Motor neuron (in vitro differentiated cells): ENCODE measurements around the gene SEC23IP. TPM values are rescaled to one million over a fixed set of nuclear protein-coding genes. Genes with fewer than 3 reads are reported as not detected.

Source experiments
- ATAC-seq, 8 experiments: fragments of 200-7000 bp; cut with Tn5 transposase; replicated peaks in 6 of 8; 2 replicates each; pipeline ENCODE4 v1.8.0; 2021; ENCODE audit warnings: mild to moderate bottlenecking in 8 of 8, moderate library complexity in 8 of 8
- H3K27ac ChIP-seq, 2 donors: fragments of 250-450 bp; sonication (Bioruptor Pico); 2 replicates each; pipeline ENCODE4 v1.9.0; 2021; ENCODE audit warnings: antibody characterized with exemption in 2 of 2, mild to moderate bottlenecking in 2 of 2, moderate library complexity in 1 of 2
- H3K4me1 ChIP-seq, 2 donors: fragments of 250-450 bp; sonication (Bioruptor Pico); replicated peaks in 1 of 2; 2 replicates each; pipeline ENCODE4 v1.6.1; 2021; ENCODE audit warnings: antibody characterized with exemption in 2 of 2, mild to moderate bottlenecking in 2 of 2, moderate library complexity in 1 of 2
- H3K4me3 ChIP-seq, 5 donors: fragments of 250-450 bp; sonication (Bioruptor Pico); 2 replicates each; pipeline ENCODE4 v1.9.0; 2021; ENCODE audit warnings: antibody characterized with exemption in 5 of 5, mild to moderate bottlenecking in 5 of 5, moderate library complexity in 4 of 5
- WGBS, 10 experiments: fragments of 450-650 bp; shearing (Covaris generic); methylation state at CpG; one replicate each; pipeline ENCODE4 v1.0.0; 2022; 5-methylcytosine and 5-hydroxymethylcytosine counted together
- in situ Hi-C, 9 experiments: fragments of 400-800 bp; cut with MboI; loops; one replicate each; pipeline ENCODE4 v1.15.0; 2021; ENCODE audit warnings: low sequenced_read_pairs in 9 of 9, low pct_unique_long_range_greater_than_20kb in 2 of 9; ENCODE audit not compliant: unreplicated experiment in 9 of 9
- total RNA-seq, 8 experiments: library from RNA; unstranded; fragments of 300-600 nt; gene quantifications; 2 replicates each; pipeline versions ENCODE4 v1.2.3 to v1.2.4, GENCODE V29; 2022

Gene SEC23IP
- total RNA-seq, 8 experiments from 2014 or later = 24.2 to 53.5 (median 39.5) TPM

GRCh38 chr10:119917777-119918176 is 25.2 kb downstream of the SEC23IP start:
- WGBS, 10 experiments = 66 to 100% (median 96%) methylated on average over 1 to 3 of the region's 3 CpGs; no CpG with 5 or more reads in 1 of the 10 experiments
- in situ Hi-C loops = no loop called here
- Histone ChIP-seq H3K4me1 (no peaks in the 10 kb centered on the region), H3K4me3 (no peak overlapping the region), H3K27ac (no peak overlapping the region)
- ATAC-seq = no peak

- Histone ChIP-seq H3K4me1 (no peaks in the 10 kb centered on the region), H3K4me3 (no peak overlapping the region), H3K27ac (no peak overlapping the region)
- WGBS, 10 experiments = 83 to 100% (median 98%) methylated on average over 1 to 3 of the region's 3 CpGs
- in situ Hi-C loops = no loop called here
- ATAC-seq = no peak
Measured at GRCh38 chr10:119919271-119919670, 26.7 kb downstream of the SEC23IP start.

GRCh38 chr10:119919826-119920225 is 27.3 kb downstream of the SEC23IP start:
- in situ Hi-C loops = no loop called here
- Histone ChIP-seq H3K27ac (no peak overlapping the region), H3K4me3 (no peak overlapping the region), H3K4me1 (no peaks in the 10 kb centered on the region)
- ATAC-seq = no peak
- WGBS, 10 experiments = 77 to 100% (median 100%) methylated on average over 1 of the region's 1 CpG; no CpG with 5 or more reads in 2 of the 10 experiments

- in situ Hi-C loops = loop anchor here in 3 of 9 experiments (25.0 kb wide), 3 partner anchors 184 to 934 kb away; partner anchors contain the start of gene WDR11 (in 1 of the 3)
Measured at GRCh38 chr10:119928411-119928810, 35.9 kb downstream of the SEC23IP start.

GRCh38 chr10:119931871-119932270 is 39.3 kb downstream of the SEC23IP start:
- WGBS, 10 experiments = 45 to 100% (median 83%) methylated on average over 2 to 4 of the region's 4 CpGs; no CpG with 5 or more reads in 2 of the 10 experiments
- Histone ChIP-seq H3K27ac (no peak overlapping the region), H3K4me3 (no peak overlapping the region), H3K4me1 (peaks cover 0 to 2% of the 10 kb centered on the region in 2 donors)
- in situ Hi-C loops = loop anchor here in 3 of 9 experiments (25.0 kb wide), 3 partner anchors 180 to 930 kb away; partner anchors contain the start of gene WDR11 (in 1 of the 3)
- no peak for ATAC-seq

More at GRCh38 chr10:119928411-119928810, 35.9 kb downstream of the SEC23IP start:
- H3K4me1 ChIP-seq = peaks cover 0 to 2% of the 10 kb centered on the region in 2 donors
- H3K4me3 ChIP-seq = no peak overlapping the region
- H3K27ac ChIP-seq = no peak overlapping the region
- ATAC-seq = no peak

- Histone ChIP-seq H3K27ac (no peak overlapping the region), H3K4me3 (no peak overlapping the region), H3K4me1 (peaks cover 0 to 2% of the 10 kb centered on the region in 2 donors)
- WGBS, 10 experiments = 76 to 100% (median 86%) methylated on average over 3 to 4 of the region's 4 CpGs; no CpG with 5 or more reads in 1 of the 10 experiments
- in situ Hi-C loops = loop anchor here in 3 of 9 experiments (25.0 kb wide), 3 partner anchors 180 to 930 kb away; partner anchors contain the start of gene WDR11 (in 1 of the 3)
- ATAC-seq = no peak
Measured at GRCh38 chr10:119932631-119933030, 40.1 kb downstream of the SEC23IP start.

GRCh38 chr10:119933179-119933578 is 40.6 kb downstream of the SEC23IP start:
- Histone ChIP-seq H3K27ac (no peak overlapping the region), H3K4me1 (peaks cover 0 to 2% of the 10 kb centered on the region in 2 donors), H3K4me3 (no peak overlapping the region)
- 0 to 100% (median 44%) methylated on average over 1 to 3 of the region's 3 CpGs; no CpG with 5 or more reads in 1 of the 10 experiments for WGBS, 10 experiments
- peak; percentile 51 to 91 (median 65) for ATAC-seq
- in situ Hi-C loops = loop anchor here in 3 of 9 experiments (25.0 kb wide), 3 partner anchors 179 to 929 kb away; partner anchors contain the start of gene WDR11 (in 1 of the 3)

- 69 to 95% (median 88%) methylated on average over 2 to 3 of the region's 3 CpGs; no CpG with 5 or more reads in 2 of the 10 experiments for WGBS, 10 experiments
- no peak for ATAC-seq
- H3K4me3 ChIP-seq = no peak overlapping the region
- in situ Hi-C loops = loop anchor here in 3 of 9 experiments (25.0 kb wide), 3 partner anchors 172 to 922 kb away; partner anchors contain the start of gene WDR11 (in 1 of the 3)
- H3K27ac ChIP-seq = no peak overlapping the region
- H3K4me1 ChIP-seq = no peaks in the 10 kb centered on the region
Measured at GRCh38 chr10:119940487-119940886, 48.0 kb downstream of the SEC23IP start.

GRCh38 chr10:119942973-119943372 is 50.4 kb downstream of the SEC23IP start:
- Histone ChIP-seq H3K4me1 (no peaks in the 10 kb centered on the region), H3K27ac (no peak overlapping the region), H3K4me3 (no peak overlapping the region)
- 79 to 100% (median 100%) methylated on average over 1 to 2 of the region's 2 CpGs for WGBS, 10 experiments
- in situ Hi-C loops = loop anchor here in 3 of 9 experiments (25.0 kb wide), 3 partner anchors 169 to 919 kb away; partner anchors contain the start of gene WDR11 (in 1 of the 3)
- ATAC-seq = no peak

GRCh38 chr10:119945805-119946204 is 53.3 kb downstream of the SEC23IP start:
- in situ Hi-C loops = loop anchor here in 3 of 9 experiments (25.0 kb wide), 3 partner anchors 166 to 916 kb away; partner anchors contain the start of gene WDR11 (in 1 of the 3)
- WGBS, 10 experiments = 0 to 100% (median 81%) methylated on average over 1 to 3 of the region's 3 CpGs; no CpG with 5 or more reads in 2 of the 10 experiments
- Histone ChIP-seq H3K27ac (no peak overlapping the region), H3K4me3 (no peak overlapping the region), H3K4me1 (no peaks in the 10 kb centered on the region)
- ATAC-seq = peak in 1 of 8 experiments; percentile 67

GRCh38 chr10:119947300-119947699 is 54.8 kb downstream of the SEC23IP start:
- H3K4me1 ChIP-seq = no peaks in the 10 kb centered on the region
- in situ Hi-C loops = loop anchor here in 3 of 9 experiments (25.0 kb wide), 3 partner anchors 165 to 915 kb away; partner anchors contain the start of gene WDR11 (in 1 of the 3)
- peak in 2 of 8 experiments; percentile 35 to 39 for ATAC-seq
- no peak overlapping the region for H3K27ac ChIP-seq
- H3K4me3 ChIP-seq = no peak overlapping the region
- 8 to 100% (median 83%) methylated on average over 1 to 6 of the region's 6 CpGs for WGBS, 10 experiments

- WGBS, 10 experiments = 70 to 88% (median 80%) methylated on average over 2 to 4 of the region's 4 CpGs; no CpG with 5 or more reads in 3 of the 10 experiments
- H3K4me3 ChIP-seq = no peak overlapping the region
- no peak overlapping the region for H3K27ac ChIP-seq
- no peaks in the 10 kb centered on the region for H3K4me1 ChIP-seq
- ATAC-seq = no peak
- in situ Hi-C loops = no loop called here
Measured at GRCh38 chr10:119957451-119957850, 64.9 kb downstream of the SEC23IP start.

- ATAC-seq = no peak
- in situ Hi-C loops = no loop called here
- H3K4me3 ChIP-seq = no peak overlapping the region
- no peak overlapping the region for H3K27ac ChIP-seq
- H3K4me1 ChIP-seq = no peaks in the 10 kb centered on the region
Measured at GRCh38 chr10:119962837-119963236, 70.3 kb downstream of the SEC23IP start.
